Activated effector memory CD4-positive, alpha-beta T cell treated with anti-CD3 and anti-CD28 coated beads, Interleukin-2, amount 50 U/mL, for 16 hours (primary cell): Measurements from ENCODE around the gene GALNT9.

Source experiments
- DNase-seq: peaks from one replicate; pipeline ENCODE4 v3.0.0-alpha.2; 2020

The GALNT9 gene

DNA sequence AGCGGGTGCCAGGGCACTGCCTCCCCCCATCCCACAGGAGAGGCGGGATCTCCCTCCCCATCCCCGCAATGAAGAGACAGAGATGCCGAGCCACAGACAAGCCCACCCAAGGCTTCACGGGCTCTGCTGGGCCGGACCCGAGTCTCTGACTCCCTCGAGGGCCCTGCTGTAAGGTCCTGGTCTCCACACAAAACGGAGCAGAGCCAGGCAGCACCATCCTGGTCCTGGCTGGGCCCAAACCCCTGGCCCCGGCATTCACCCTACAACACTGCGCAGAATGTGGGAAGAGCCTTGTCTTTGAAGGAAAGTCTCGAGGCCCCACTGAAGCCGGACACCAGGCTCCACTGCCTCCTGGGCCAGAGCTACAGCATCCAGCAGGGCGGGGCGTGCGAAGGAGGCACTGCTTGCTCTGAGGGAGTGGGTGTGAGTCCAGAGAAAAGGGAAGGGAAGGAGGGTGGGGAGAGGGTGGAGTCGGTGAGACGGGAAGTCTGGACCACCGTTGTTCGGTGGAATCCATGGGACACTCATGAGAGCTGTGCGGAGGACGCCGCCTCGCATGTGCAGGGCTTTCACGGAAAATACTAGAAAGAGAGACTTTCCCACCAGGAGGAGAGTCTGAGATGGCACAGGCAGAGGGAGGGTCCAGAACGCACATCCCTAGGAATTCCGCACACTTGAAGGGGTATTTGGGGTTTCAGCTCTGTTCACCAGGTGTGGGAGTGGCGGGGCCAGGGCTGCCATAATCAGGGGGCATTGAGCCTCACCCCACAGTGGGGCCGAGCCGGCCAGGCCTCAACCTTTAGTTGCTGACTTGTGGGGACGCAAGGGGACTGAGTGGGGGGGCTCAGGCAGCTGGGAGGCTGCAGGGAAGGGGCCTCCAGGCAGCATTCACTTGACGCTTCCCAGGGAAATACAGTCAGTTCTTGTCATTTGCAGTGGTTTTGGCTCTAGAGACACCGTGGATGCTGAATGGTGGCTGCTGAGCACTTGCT lies 36.8 kb downstream of the GALNT9 start:
- no peak for DNase-seq

GRCh38 chr12:132291402-132292175 lies 37.8 kb downstream of the GALNT9 start:
- DNase-seq, result no peak

DNA sequence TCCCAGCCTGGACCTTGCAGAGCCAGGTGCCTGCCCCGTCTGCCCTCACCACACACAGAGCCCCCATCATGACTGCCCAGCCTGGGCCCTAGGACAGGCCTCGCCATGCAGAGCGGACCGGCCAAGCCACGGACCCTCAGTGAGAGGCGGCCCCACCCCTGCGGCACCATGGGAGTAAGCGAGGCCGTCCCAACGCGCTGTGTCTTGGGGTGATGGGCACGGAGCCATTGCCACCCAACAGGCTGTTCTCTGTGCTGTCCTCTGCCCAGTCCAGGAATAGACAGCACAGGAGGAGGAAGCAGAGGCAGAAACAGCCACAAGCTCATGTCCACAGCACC lies 39.2 kb downstream of the GALNT9 start:
- DNase-seq, result no peak

DNA sequence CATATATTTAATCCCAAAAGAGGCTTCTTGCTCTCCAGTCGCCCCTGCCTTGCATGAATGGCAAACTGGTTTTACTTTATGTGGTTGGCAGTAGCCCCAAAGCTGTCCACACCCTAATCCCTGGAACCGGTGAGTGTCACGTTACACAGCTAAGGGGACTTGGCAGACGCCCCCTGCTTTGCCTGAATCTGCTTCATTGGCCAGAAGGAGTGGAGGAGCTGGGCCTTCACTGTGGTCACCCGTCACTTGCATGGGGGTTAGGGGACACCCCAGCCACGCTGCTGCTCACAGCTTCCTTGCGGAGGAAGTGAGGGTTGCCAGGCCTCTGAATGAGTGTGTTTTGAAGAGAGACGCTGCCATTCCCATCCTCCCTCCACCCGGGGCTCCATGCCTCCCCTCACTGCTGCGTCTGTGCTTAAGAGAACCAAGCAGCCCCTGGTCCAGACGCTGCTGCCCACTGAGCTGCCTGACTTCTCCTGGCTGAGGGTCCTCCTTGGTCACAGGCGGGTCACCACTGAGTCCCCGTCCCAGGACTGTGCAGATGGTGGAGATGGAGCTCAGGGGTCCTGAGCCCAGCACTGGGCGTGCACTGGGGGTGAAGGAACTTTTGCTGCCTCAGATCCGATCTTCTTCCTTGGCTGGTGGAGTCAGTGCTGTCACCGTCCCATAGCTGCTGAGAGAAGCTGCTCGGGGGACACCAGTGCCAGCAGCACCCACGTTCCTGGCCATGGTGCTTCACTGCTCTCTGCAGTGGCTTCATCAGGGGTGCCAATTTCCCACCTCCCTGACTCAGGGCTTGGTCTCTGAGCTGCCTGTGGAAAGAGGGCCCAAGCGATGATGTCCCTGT lies 39.8 kb downstream of the GALNT9 start:
- DNase-seq, result no peak

DNA sequence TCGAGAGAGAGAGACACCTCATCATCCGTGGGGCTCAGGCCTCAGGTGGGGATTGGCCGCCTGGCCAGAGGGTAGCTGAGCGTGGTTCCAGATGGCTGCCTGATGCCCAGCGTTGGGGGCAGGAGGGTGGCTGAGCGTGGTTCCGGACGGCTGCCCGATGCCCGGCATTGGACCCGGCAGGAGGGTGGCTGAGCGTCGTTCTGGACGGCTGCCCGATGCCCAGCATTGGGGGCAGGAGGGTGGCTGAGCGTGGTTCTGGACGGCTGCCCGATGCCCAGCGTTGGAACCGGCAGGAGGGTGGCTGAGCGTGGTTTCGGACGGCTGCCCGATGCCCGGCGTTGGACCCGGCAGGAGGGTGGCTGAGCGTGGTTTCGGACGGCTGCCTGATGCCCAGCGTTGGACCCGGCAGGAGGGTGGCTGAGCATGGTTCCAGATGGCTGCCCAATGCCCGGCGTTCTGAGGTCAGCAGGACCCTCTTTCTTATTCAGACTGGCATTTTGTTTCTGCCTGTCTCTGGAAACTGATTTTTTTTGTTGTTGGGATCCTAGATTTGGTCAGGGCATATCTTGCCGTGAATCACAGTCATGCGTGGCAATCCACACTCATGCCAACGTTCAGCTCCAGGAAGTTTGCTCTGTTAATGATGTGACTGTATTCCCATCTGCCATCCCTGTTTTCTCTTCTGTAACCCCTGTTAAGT lies 40.7 kb downstream of the GALNT9 start:
- DNase-seq, result no peak

DNA sequence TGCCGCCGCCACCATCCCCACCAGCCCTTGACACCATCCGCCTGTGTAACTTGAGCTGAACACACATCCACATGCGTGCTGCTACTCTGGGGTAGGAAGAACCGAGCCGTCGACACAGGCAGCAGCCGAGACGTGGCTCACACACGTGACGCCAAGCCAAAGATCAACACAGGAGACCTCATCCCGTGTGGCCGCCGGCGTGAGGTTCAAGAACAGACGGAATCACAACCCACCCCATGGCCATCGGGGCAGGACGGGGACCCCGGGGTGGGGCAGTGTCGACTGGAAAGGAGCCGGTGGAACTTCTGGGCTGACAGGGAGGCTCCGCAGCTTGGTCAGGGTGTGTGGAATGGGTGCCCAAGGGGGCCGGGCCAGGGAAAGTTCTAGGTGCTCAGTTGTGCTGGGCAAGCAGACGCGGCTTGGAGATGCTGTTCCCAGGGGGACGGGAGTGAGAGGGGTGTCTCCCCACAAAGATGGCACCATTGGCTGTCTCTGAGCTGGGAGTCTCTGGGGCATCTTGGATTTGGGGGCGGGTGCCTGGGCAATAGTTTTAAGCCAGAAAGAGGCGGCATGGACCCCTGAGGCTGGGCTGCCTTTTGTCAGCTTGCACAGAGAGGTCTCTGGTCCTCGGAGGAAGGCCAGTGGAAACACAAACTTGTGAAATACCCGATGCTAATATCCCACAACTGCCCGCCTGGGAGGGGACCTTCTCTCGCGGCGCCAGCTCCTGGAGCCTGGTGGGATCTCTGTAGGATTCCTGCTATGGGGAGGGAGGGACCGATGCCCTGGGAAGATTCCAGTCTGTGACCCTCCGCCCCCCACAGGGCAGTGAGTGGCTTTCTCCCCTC lies 41.8 kb downstream of the GALNT9 start:
- no peak for DNase-seq

DNA sequence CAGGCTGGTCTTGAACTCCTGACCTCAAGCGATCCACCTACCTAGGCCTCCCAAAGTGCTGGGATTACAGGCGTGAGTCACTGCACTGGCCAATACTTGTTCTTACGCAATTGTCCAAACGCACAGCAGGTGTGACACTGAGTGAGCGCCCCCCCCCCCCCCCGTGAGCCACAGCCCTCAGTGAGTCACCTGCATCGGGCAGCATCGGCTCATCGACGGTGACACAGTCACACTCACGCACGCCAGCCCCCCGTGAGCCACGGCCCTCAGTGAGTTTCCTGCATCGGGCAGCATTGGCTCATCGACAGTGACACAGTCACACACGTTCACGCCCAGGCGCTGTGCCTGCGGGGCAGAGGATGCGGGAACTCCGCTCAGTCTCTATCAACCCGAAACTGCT lies 42.5 kb downstream of the GALNT9 start:
- no peak for DNase-seq

GRCh38 chr12:132285991-132286681 lies 43.3 kb downstream of the GALNT9 start:
- DNase-seq, result no peak

GRCh38 chr12:132284827-132285741 lies 44.3 kb downstream of the GALNT9 start:
- DNase-seq, result no peak

GRCh38 chr12:132284071-132284826 lies 45.1 kb downstream of the GALNT9 start:
- DNase-seq, result no peak

DNA sequence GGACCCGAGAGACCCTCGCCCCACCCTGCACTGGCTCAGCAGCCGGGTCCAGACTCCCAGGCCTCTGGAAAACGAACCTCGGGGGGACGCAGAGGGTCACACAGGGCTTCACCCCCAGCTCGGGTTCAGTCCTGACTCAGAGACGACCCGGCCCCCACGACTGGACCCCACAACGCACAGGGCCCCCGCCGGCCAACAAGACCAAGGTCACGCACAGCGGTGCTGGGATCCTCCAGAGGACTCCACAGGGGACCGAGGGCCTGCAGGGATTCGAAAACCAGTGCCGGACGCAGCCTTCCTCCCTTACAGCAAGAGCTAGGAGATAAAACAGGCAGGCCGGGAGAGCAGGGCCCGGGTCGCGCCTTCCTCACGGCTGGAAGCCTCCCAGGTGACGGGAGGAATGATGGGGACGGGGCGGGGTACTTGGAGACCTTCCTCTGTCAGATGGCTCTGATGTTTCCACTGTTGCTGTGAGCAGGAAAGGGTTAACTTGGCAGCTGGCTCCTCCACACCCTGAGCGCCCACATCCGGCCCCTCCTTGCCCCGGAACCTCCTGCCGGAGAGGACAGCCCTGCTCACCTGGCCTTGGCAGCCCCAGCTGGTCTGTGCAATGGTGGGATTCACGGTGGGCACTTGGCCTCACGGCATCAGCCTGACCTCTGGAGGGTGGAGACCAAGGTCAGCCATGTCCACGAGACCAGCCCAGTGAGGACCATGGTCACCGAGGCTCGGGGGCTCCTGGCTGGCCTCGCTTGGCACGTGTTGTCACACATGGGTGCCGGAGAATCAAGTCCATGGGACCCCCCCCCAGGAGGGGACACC lies 46.2 kb downstream of the GALNT9 start:
- no peak for DNase-seq

DNA sequence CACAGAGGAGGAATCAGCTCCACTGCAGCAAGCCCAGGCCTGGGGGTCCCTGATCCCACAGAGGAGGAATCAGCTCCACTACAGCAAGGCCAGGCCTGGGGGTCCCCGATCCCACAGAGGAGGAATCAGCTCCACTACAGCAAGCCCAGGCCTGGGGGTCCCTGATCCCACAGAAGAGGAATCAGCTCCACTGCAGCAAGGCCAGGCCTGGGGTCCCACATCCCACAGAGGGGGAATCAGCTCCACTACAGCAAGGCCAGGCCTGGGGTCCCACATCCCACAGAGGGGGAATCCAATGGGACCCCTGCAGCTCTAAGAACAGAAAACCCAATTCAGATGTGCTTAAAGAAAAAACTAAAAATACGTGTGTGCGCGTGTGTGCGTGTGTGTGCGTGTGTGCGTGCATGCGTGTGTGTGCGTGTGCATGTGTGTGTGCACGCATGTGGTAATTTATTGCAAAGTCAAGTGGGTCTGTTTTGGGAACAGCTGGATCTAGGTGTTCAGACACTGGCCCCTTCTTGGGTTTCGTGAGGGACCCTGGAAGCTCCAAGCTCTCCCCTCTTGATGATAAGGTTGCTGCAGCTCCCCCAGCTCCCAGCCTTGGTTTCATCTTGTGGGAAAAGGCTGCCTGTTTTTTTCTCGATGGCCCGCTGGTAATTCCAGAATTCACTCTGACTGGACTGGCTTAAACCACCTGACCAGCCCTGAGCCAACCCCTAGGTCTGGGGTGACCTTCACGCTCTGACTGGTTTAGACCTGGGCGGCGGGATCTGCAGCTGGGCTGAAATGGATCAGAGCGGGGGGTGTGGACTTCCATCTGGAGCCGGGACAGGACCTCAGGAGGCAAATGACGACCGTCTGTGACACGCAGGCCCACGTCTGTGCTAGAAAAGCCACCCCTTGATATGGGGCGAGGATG lies 47.1 kb downstream of the GALNT9 start:
- no peak for DNase-seq

DNA sequence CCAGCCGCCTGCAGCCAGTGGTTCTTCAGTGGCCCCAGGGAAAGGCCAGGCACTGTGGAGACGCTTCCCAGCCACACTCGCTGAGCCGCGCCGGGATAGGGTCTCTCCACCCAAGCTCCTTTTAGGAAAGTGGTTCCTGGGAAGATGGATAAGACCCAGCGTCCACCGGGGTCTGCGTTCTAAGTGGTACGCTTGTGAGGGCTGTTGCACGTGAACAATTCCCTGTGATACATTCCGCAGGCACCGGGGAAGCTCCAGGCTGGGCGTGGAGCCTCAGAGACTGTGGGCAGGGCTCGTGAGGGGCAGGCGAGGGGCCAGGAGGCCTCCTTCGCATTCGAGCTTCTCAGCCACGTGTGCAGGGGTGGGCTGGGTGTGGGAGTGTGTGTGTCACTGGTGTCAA lies 48.4 kb downstream of the GALNT9 start:
- DNase-seq, result no peak

- DNase-seq, result no peak
Measured at GRCh38 chr12:132280406-132280805, 49.0 kb downstream of the GALNT9 start.

DNA sequence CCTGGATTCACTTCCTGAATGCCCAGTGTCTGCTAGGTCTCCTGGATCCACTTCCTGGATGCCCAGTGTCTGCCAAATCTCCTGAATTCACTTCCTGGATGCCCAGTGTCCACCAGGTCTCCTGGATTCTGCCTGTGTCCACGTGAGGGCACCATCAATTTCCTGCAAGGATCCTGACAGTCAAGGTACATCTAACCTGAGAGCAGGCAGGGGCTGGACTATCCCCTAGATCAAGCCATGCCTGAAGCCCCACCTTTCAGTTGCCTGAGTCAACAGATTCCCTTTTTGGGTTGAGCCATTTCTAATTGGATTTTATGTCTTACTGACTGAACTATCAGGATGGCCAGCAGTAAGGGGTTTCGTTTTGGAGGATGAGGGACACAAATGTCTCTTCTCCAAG lies 49.5 kb downstream of the GALNT9 start:
- no peak for DNase-seq

- DNase-seq, result no peak
Measured at GRCh38 chr12:132279184-132279889, 50.1 kb downstream of the GALNT9 start.
